GM12878 (cell line): Measurements from ENCODE around the gene DACH1.

ENCODE experiments used
- POLR2A ChIP-seq: IDR thresholded peaks from 2 replicates; pipeline ENCODE4 v1.6.1; 2011; ENCODE audit warnings: low read depth, mild to moderate bottlenecking, low read length
- SP1 ChIP-seq: IDR thresholded peaks from one replicate; pipeline ENCODE4 v1.6.1; 2011; ENCODE audit warnings: low read depth, low read length

- no peak for TF ChIP-seq POLR2A
- TF ChIP-seq SP1, result no peak
Observed at GRCh38 chr13:71704656-71705055, 162.3 kb downstream of the DACH1 start.
